NCI-H524 treated with DMSO at 0.1 percent for 48 hours (cell line): Measurements from ENCODE around the gene ERO1B.

Source experiments
- DNase-seq: peaks from one replicate; lab custom pipeline; 2025; lab: John Stamatoyannopoulos, UW

The ERO1B gene

GRCh38 chr1:236297161-236297560, 15.4 kb upstream of the ERO1B start:
- no peak for DNase-seq

GRCh38 chr1:236292425-236292824, 10.7 kb upstream of the ERO1B start:
- DNase-seq: no peak

GRCh38 chr1:236289492-236290131, 7.9 kb upstream of the ERO1B start:
- no peak for DNase-seq

GRCh38 chr1:236288620-236288976, 6.8 kb upstream of the ERO1B start:
- DNase-seq: no peak

GRCh38 chr1:236287757-236288619, 6.2 kb upstream of the ERO1B start:
- peak; percentile 78 for DNase-seq

- DNase-seq: no peak
Observed at GRCh38 chr1:236287356-236287755, 5.6 kb upstream of the ERO1B start.

- no peak for DNase-seq
Observed at GRCh38 chr1:236284291-236284721, 2.5 kb upstream of the ERO1B start.

- DNase-seq: no peak
Observed at GRCh38 chr1:236282719-236283118, 961 bp upstream of the ERO1B start.

- DNase-seq: no peak
Observed at GRCh38 chr1:236282425-236282716, 613 bp upstream of the ERO1B start.

GRCh38 chr1:236281198-236281653, 532 bp downstream of the ERO1B start:
- DNase-seq: peak; percentile 6

- DNase-seq: no peak
Observed at GRCh38 chr1:236280438-236281197, 1.1 kb downstream of the ERO1B start.

GRCh38 chr1:236275586-236275985, 6.2 kb downstream of the ERO1B start:
- no peak for DNase-seq

GRCh38 chr1:236275061-236275460, 6.7 kb downstream of the ERO1B start:
- DNase-seq: no peak

GRCh38 chr1:236273358-236273757, 8.4 kb downstream of the ERO1B start:
- DNase-seq: no peak

GRCh38 chr1:236269439-236269838, 12.3 kb downstream of the ERO1B start:
- no peak for DNase-seq

GRCh38 chr1:236261898-236262297, 19.9 kb downstream of the ERO1B start:
- no peak for DNase-seq

GRCh38 chr1:236261033-236261432, 20.7 kb downstream of the ERO1B start:
- no peak for DNase-seq

- no peak for DNase-seq
Observed at GRCh38 chr1:236259043-236259442, 22.7 kb downstream of the ERO1B start.

GRCh38 chr1:236258114-236258622, 23.6 kb downstream of the ERO1B start:
- no peak for DNase-seq

- DNase-seq: no peak
Observed at GRCh38 chr1:236257216-236257615, 24.5 kb downstream of the ERO1B start.

GRCh38 chr1:236253918-236254637, 27.7 kb downstream of the ERO1B start:
- DNase-seq: no peak

- no peak for DNase-seq
Observed at GRCh38 chr1:236253119-236253518, 28.6 kb downstream of the ERO1B start.
